ENCODE results near the gene TLK1.
"Not testable (repeated sequence)": the region's sequence is repeated elsewhere in the genome, so short reads cannot be mapped to it uniquely, and the experiment has no call there.

TLK1 gene

GRCh38 chr2:171169839-171170238 lies 9.1 kb upstream of the TLK1 start:
- DNase-seq (ENCODE audit: low read depth in 1 of 2, low spot score in 1 of 2): no peak

GRCh38 chr2:171169333-171169732 lies 8.6 kb upstream of the TLK1 start:
- DNase-seq (ENCODE audit: low read depth in 1 of 2, low spot score in 1 of 2): no peak

GRCh38 chr2:171167352-171167997 lies 6.8 kb upstream of the TLK1 start:
- no peak for DNase-seq (ENCODE audit: low read depth in 1 of 2, low spot score in 1 of 2)

- no peak for DNase-seq (ENCODE audit: low read depth in 1 of 2, low spot score in 1 of 2)
Measured at GRCh38 chr2:171166328-171166983, 5.8 kb upstream of the TLK1 start.

- no peak for DNase-seq (ENCODE audit: low read depth in 1 of 2, low spot score in 1 of 2)
Measured at GRCh38 chr2:171165967-171166327, 5.3 kb upstream of the TLK1 start.

GRCh38 chr2:171163261-171163660 lies 2.6 kb upstream of the TLK1 start:
- DNase-seq (ENCODE audit: low read depth in 1 of 2, low spot score in 1 of 2): no peak

GRCh38 chr2:171162522-171163197 lies 2.0 kb upstream of the TLK1 start:
- DNase-seq (ENCODE audit: low read depth in 1 of 2, low spot score in 1 of 2): not testable (repeated sequence)

GRCh38 chr2:171160956-171161740 lies 455 bp upstream of the TLK1 start:
- peak; percentile 32 to 46 for DNase-seq (ENCODE audit: low read depth in 1 of 2, low spot score in 1 of 2)

GRCh38 chr2:171159372-171160118 lies 1.1 kb downstream of the TLK1 start:
- DNase-seq (ENCODE audit: low read depth in 1 of 2, low spot score in 1 of 2): peak; percentile 22 to 27

GRCh38 chr2:171158790-171159371 lies 1.8 kb downstream of the TLK1 start:
- no peak for DNase-seq (ENCODE audit: low read depth in 1 of 2, low spot score in 1 of 2)

GRCh38 chr2:171158036-171158789 lies 2.5 kb downstream of the TLK1 start:
- no peak for DNase-seq (ENCODE audit: low read depth in 1 of 2, low spot score in 1 of 2)

- DNase-seq (ENCODE audit: low read depth in 1 of 2, low spot score in 1 of 2): no peak
Measured at GRCh38 chr2:171157109-171157500, 3.6 kb downstream of the TLK1 start.

GRCh38 chr2:171154348-171154747 lies 6.3 kb downstream of the TLK1 start:
- no peak for DNase-seq (ENCODE audit: low read depth in 1 of 2, low spot score in 1 of 2)

GRCh38 chr2:171150694-171151285 lies 9.9 kb downstream of the TLK1 start:
- DNase-seq (ENCODE audit: low read depth in 1 of 2, low spot score in 1 of 2): no peak

GRCh38 chr2:171149986-171150693 lies 10.6 kb downstream of the TLK1 start:
- DNase-seq (ENCODE audit: low read depth in 1 of 2, low spot score in 1 of 2): no peak

- no peak for DNase-seq (ENCODE audit: low read depth in 1 of 2, low spot score in 1 of 2)
Measured at GRCh38 chr2:171149171-171149938, 11.3 kb downstream of the TLK1 start.

GRCh38 chr2:171147081-171147480 lies 13.6 kb downstream of the TLK1 start:
- DNase-seq (ENCODE audit: low read depth in 1 of 2, low spot score in 1 of 2): no peak

GRCh38 chr2:171146633-171147032 lies 14.1 kb downstream of the TLK1 start:
- DNase-seq (ENCODE audit: low read depth in 1 of 2, low spot score in 1 of 2): no peak

Data from activated T-helper 1 cell treated with anti-CD3 and anti-CD28 coated beads, Interleukin-2, amount 50 U/mL, for 16 hours (primary cell).